Coronary artery (tissue), 2 donors: ENCODE results near the gene SLC29A4.
"Not testable (repeated sequence)": the region's sequence is repeated elsewhere in the genome, so short reads cannot be mapped to it uniquely, and the experiment has no call there.

Experiments used
- DNase-seq: peaks from one replicate; pipeline ENCODE4 v3.0.0-alpha.2; 2017; ENCODE audit warnings: low spot score
- H3K27ac ChIP-seq, 2 donors: fragments of 200-600 bp; sonication (generic); one replicate each; pipeline ENCODE4 v1.5.1; 2016 to 2019
- H3K4me3 ChIP-seq: fragments of 200-600 bp; sonication (generic); 2 replicates; pipeline ENCODE4 v1.5.1; 2016; ENCODE audit warnings: mild to moderate bottlenecking, moderate library complexity
- CTCF ChIP-seq: fragments of 200-600 bp; sonication (generic); IDR thresholded peaks from one replicate; pipeline ENCODE4 v1.5.1; 2019; ENCODE audit warnings: antibody characterized with exemption

The SLC29A4 gene

DNA sequence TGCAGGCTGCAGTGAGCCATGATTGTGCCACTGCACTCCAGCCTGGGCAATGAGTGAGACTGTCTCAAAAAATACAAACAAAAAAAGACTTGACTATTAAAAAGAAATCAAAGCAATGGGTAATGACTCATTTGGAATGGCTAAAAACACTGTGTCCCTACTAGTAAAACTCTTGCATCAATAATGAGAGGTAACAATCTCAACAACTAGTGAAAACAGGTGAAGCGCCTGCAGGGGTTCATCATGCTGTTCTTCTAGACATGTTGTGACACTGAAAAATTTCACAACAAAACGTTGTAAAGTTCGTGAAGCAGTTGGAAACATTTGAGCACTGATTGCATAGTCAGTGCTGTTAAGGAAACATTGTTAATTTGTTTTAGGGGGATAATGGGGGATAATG is 26.9 kb upstream of the SLC29A4 start:
- Histone ChIP-seq H3K4me3 (no peak overlapping the region), H3K27ac (no peak overlapping the region)
- DNase-seq = no peak
- TF ChIP-seq CTCF = no peak

GRCh38 chr7:5260530-5261068 is 22.1 kb upstream of the SLC29A4 start:
- not testable (repeated sequence) for DNase-seq, H3K27ac ChIP-seq, H3K4me3 ChIP-seq

GRCh38 chr7:5263066-5263465 is 19.7 kb upstream of the SLC29A4 start:
- not testable (repeated sequence) for H3K4me3 ChIP-seq, H3K27ac ChIP-seq, DNase-seq

DNA sequence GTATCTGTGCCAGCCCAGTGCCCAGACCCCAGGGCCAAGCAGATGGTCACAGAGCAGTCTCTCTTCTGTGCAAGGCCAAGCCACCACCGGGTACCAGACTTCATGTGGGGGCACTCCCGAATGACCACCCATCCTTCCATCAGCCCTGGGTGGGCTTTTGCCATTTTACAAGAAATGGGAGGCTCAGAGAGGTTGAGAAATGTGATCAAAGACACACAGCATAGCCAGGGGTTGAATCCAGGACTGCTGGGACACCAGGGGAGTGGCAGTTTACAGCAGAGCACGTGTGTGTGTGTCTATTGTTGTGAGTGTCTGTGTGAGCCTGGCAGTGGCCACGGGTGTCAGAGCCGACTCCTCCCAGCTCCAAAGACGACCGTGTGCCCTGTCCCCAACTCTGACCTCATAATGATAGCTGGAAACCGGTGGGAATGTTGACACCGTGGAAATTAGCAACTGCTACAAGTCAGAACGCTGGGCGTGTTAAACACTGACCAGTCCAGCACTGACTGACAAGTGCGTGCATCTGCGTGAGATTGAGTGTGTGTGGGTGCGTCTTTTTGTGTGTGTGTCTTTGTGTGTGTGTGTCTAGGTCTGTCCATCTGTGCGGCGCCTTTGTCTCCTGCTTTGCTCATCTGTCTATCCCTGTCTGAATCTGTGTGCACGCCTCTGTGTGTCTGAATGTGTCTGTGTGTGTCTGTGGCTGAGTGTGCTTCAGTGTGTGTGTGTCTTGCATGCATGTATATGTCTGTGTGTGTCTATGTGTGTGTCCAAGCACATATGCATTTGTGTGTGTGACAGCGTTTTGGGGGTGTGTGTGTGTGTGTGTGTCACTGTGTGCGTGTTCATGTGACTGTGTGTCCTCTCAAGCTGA is 17.2 kb upstream of the SLC29A4 start:
- Histone ChIP-seq H3K4me3 (no peak overlapping the region), H3K27ac (no peak overlapping the region)
- DNase-seq = no peak
- no peak for TF ChIP-seq CTCF

GRCh38 chr7:5266191-5267028 is 16.3 kb upstream of the SLC29A4 start:
- no peak for DNase-seq
- no peak for TF ChIP-seq CTCF
- Histone ChIP-seq H3K4me3 (no peak overlapping the region), H3K27ac (no peak overlapping the region)

DNA sequence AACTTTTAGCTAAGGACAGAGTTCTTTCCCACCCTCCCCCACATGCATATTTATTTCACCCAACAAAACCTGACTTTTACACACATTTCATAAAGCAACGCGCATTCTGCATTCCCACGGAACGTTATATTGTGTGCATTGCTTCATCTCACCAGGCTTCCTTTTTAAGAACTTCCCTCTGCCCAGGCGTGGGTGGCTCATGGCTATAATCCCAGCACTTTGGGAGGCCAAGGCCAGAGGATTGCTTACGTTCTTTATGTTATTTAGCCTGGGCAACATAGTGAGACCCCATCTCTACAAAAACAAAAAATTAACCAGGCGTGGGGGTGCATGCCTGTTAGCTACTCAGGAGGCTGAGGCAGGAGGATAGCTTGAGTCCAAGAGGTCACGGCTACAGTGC is 14.9 kb upstream of the SLC29A4 start:
- H3K4me3 ChIP-seq, H3K27ac ChIP-seq, DNase-seq: not testable (repeated sequence)

DNA sequence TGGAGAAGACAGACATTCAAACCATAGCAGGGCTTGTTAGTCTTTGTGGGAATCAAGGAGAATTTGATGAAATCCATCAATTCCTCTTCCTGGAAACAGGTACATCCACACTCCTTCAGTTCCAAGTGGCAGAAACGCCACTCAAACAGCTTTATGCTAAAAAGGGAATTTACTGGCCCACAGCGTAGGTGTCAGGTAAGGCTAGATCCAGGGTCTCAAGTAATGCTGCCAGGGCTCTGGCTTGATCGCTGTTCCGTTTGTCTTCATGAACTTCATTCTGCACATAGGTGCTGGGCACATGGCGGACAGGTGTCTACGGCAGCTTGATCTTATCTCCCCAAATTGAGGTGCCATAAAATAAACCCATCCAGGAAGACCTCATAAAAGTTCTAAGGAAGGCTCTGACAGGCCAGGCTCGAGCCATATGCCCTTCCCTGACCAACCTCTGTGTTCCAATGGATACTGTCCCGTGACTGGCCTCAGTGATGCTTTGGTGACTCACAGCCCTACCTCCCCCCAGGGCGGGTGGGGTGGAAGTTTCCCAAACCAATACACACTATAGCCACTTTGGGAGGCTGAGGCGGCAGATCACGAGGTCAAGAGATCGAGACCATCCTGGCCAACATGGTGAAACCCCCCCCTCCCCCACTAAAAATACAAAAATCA is 12.6 kb upstream of the SLC29A4 start:
- DNase-seq, H3K27ac ChIP-seq, H3K4me3 ChIP-seq: not testable (repeated sequence)

DNA sequence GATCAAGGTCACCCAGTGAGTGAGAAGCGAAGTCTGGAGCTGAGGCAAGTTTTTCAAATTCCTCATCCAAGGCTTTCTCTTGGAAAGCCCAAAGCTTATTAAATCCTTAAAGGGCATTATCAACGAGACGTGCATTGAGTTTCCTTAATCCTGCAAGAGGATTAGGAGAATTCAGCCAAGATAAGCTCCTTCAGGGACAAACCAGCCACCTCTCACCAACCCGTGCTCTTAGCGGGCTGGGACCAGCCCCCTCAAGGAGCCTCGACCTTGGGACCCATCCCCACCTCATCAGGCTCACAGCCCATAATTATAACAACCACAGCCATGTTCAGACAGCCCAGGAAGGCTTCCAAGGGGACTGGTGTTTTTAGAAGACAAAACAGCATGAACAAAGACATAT is 12.0 kb upstream of the SLC29A4 start:
- no peak for TF ChIP-seq CTCF
- no peak overlapping the region for H3K4me3 ChIP-seq
- H3K27ac ChIP-seq = no peak overlapping the region
- DNase-seq = no peak

DNA sequence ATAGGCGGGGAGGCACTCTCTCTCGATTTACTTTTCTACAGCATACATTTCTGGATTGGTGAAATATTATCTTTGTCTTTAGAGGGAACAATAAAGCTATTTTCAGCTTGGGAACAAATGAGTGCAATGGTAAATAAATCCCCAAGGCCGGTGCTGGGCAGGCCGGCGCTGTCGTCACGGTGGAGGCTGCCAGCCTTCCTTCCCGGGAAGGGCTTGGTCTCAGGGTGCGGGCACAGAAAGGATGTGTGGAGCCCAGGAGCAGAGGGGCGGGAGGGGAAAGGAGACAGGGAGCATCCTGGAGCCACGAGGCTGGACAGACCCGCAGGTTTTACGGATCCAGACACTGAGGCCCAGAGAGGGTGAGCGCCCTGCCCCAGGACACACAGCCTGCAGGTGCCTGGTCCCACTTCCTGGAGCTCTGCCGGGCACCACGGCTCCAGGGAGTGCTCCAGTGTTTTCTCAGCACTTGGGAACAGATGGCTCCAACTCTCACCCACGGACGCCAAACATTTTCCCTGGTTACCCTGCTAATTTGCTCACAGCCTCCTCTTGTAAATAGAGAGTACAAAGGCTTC is 8.8 kb upstream of the SLC29A4 start:
- H3K27ac ChIP-seq, DNase-seq, H3K4me3 ChIP-seq: not testable (repeated sequence)
